Right atrium auricular region (tissue), 2 donors: ENCODE results near the gene MAGI1. TPM values are rescaled to one million over a fixed set of nuclear protein-coding genes. Genes with fewer than 3 reads are reported as not detected.

Experiments used
- DNase-seq: peaks from one replicate; pipeline ENCODE4 v3.0.0-alpha.2; 2019; ENCODE audit warnings: low spot score
- H3K27ac ChIP-seq, 2 donors: fragments of 200-600 bp; sonication (generic); 1 replicate in 1 of 2; 2 replicates in 1 of 2; pipeline ENCODE4 v1.5.1; 2016 to 2019
- H3K27me3 ChIP-seq, 2 donors: fragments of 200-600 bp; sonication (generic); one replicate each; pipeline versions ENCODE4 v1.5.1 to v1.6.0; 2017 to 2019
- H3K36me3 ChIP-seq: fragments of 200-600 bp; sonication (generic); one replicate; pipeline ENCODE4 v1.5.1; 2016
- H3K4me1 ChIP-seq, 2 donors: fragments of 200-600 bp; sonication (generic); one replicate each; pipeline versions ENCODE4 v1.5.1 to v1.6.0; 2017 to 2019
- H3K4me3 ChIP-seq, 2 donors: fragments of 200-600 bp; sonication (generic); 1 replicate in 1 of 2; 2 replicates in 1 of 2; pipeline ENCODE4 v1.5.1; 2017 to 2019; ENCODE audit warnings: mild to moderate bottlenecking in 1 of 2, moderate library complexity in 1 of 2
- H3K9me3 ChIP-seq, 2 donors: fragments of 200-600 bp; sonication (generic); one replicate each; pipeline ENCODE4 v1.5.1; 2019
- total RNA-seq, 2 donors: library from RNA; depleted of rRNA; stranded (reverse); fragments of >200 nt; gene quantifications; one replicate each; pipeline ENCODE4 v1.1.0, GENCODE V29; 2016
- TF ChIP-seq, protein P1 (sequence below), 2 donors: fragments of 200-600 bp; sonication (generic); IDR thresholded peaks; one replicate each; pipeline ENCODE4 v1.5.1; 2019; ENCODE audit warnings: antibody characterized with exemption in 2 of 2

Gene MAGI1
- total RNA-seq, 2 donors from 2014 or later = 28.5 to 34.8 TPM

GRCh38 chr3:65371053-65371452 lies 667.7 kb downstream of the MAGI1 start:
- DNase-seq = no peak
- Histone ChIP-seq H3K9me3 (no peaks in the 10 kb centered on the region), H3K36me3 (no peaks in the 10 kb centered on the region), H3K4me3 (no peak overlapping the region), H3K27me3 (no peaks in the 10 kb centered on the region), H3K27ac (no peak overlapping the region), H3K4me1 (no peaks in the 10 kb centered on the region)
- TF ChIP-seq, protein P1, sequence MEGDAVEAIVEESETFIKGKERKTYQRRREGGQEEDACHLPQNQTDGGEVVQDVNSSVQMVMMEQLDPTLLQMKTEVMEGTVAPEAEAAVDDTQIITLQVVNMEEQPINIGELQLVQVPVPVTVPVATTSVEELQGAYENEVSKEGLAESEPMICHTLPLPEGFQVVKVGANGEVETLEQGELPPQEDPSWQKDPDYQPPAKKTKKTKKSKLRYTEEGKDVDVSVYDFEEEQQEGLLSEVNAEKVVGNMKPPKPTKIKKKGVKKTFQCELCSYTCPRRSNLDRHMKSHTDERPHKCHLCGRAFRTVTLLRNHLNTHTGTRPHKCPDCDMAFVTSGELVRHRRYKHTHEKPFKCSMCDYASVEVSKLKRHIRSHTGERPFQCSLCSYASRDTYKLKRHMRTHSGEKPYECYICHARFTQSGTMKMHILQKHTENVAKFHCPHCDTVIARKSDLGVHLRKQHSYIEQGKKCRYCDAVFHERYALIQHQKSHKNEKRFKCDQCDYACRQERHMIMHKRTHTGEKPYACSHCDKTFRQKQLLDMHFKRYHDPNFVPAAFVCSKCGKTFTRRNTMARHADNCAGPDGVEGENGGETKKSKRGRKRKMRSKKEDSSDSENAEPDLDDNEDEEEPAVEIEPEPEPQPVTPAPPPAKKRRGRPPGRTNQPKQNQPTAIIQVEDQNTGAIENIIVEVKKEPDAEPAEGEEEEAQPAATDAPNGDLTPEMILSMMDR (IDR thresholded peaks at IDR 0.05) = no peak

GRCh38 chr3:65368866-65369265 lies 669.9 kb downstream of the MAGI1 start:
- no peak overlapping the region for H3K4me3 ChIP-seq
- H3K27ac ChIP-seq = no peak overlapping the region

GRCh38 chr3:65362688-65363087 lies 676.0 kb downstream of the MAGI1 start:
- DNase-seq = no peak
- TF ChIP-seq, protein P1 (IDR thresholded peaks at IDR 0.05) = no peak
- peaks cover 49% of the 10 kb centered on the region for H3K36me3 ChIP-seq

More at GRCh38 chr3:65368866-65369265, 669.9 kb downstream of the MAGI1 start:
- Histone ChIP-seq H3K36me3 (peaks cover 10% of the 10 kb centered on the region), H3K27me3 (no peaks in the 10 kb centered on the region), H3K4me1 (no peaks in the 10 kb centered on the region), H3K9me3 (no peaks in the 10 kb centered on the region)
- TF ChIP-seq, protein P1 (IDR thresholded peaks at IDR 0.05) = no peak
- no peak for DNase-seq

GRCh38 chr3:65361448-65361847 lies 677.3 kb downstream of the MAGI1 start:
- no peak overlapping the region for H3K4me3 ChIP-seq
- H3K4me1 ChIP-seq = no peaks in the 10 kb centered on the region
- no peaks in the 10 kb centered on the region for H3K9me3 ChIP-seq
- H3K36me3 ChIP-seq = peaks cover 53% of the 10 kb centered on the region
- H3K27me3 ChIP-seq = no peaks in the 10 kb centered on the region
- TF ChIP-seq, protein P1 (IDR thresholded peaks at IDR 0.05) = no peak
- no peak for DNase-seq
- no peak overlapping the region for H3K27ac ChIP-seq

More at GRCh38 chr3:65362688-65363087, 676.0 kb downstream of the MAGI1 start:
- Histone ChIP-seq H3K27ac (no peak overlapping the region), H3K9me3 (no peaks in the 10 kb centered on the region), H3K4me1 (no peaks in the 10 kb centered on the region), H3K27me3 (no peaks in the 10 kb centered on the region), H3K4me3 (no peak overlapping the region)

- Histone ChIP-seq H3K36me3 (peaks cover 25% of the 10 kb centered on the region), H3K27ac (no peak overlapping the region), H3K4me3 (peak overlapping the region in 1 of 2 donors; percentile 30), H3K27me3 (no peaks in the 10 kb centered on the region), H3K4me1 (no peaks in the 10 kb centered on the region), H3K9me3 (no peaks in the 10 kb centered on the region)
- no peak for DNase-seq
- TF ChIP-seq, protein P1 (IDR thresholded peaks at IDR 0.05) = no peak
These were observed 682.1 kb downstream of the MAGI1 start for GRCh38 chr3:65356331-65357248.
